ENCODE measurements around the gene ZC3H18. TPM values are rescaled to one million over a fixed set of nuclear protein-coding genes. Genes with fewer than 3 reads are reported as not detected.

Gene ZC3H18
- total RNA-seq, 1 experiment from 2014 or later = 76.4 TPM

GRCh38 chr16:88669980-88670379 lies 99.8 kb downstream of the ZC3H18 start:
- peaks cover 7% of the 10 kb centered on the region; the same call in 1 of the 2 replicates for H3F3A ChIP-seq (ENCODE audit: insufficient read depth, low read depth)
- H3K4me3 ChIP-seq = no peak overlapping the region
- ChIA-PET CTCF (no interaction called here), POLR2A (ENCODE audit: unreplicated experiment) (no interaction called here)
- no peaks in the 10 kb centered on the region for H3K36me3 ChIP-seq (ENCODE audit: low read depth)
- no peak for DNase-seq
- TF ChIP-seq EZH2 (IDR thresholded peaks at IDR 0.05; ENCODE audit: low read depth) = no peak
- TF ChIP-seq, protein P1, sequence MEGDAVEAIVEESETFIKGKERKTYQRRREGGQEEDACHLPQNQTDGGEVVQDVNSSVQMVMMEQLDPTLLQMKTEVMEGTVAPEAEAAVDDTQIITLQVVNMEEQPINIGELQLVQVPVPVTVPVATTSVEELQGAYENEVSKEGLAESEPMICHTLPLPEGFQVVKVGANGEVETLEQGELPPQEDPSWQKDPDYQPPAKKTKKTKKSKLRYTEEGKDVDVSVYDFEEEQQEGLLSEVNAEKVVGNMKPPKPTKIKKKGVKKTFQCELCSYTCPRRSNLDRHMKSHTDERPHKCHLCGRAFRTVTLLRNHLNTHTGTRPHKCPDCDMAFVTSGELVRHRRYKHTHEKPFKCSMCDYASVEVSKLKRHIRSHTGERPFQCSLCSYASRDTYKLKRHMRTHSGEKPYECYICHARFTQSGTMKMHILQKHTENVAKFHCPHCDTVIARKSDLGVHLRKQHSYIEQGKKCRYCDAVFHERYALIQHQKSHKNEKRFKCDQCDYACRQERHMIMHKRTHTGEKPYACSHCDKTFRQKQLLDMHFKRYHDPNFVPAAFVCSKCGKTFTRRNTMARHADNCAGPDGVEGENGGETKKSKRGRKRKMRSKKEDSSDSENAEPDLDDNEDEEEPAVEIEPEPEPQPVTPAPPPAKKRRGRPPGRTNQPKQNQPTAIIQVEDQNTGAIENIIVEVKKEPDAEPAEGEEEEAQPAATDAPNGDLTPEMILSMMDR (conservative IDR thresholded peaks at IDR 0.05) = no peak
- no peaks in the 10 kb centered on the region for H3K9me2 ChIP-seq (ENCODE audit: insufficient read depth)
- H3K79me2 ChIP-seq (ENCODE audit: low read depth) = no peaks in the 10 kb centered on the region
- H3K9me3 ChIP-seq (ENCODE audit: insufficient read depth, low read depth) = no peaks in the 10 kb centered on the region
- no peak overlapping the region for H3K4me2 ChIP-seq
- no peaks in the 10 kb centered on the region for H4K20me1 ChIP-seq (ENCODE audit: insufficient read depth)
- no TSS peak for BruUV-seq (replicated peaks)
- H3K27ac ChIP-seq = no peak overlapping the region
- H3K4me1 ChIP-seq (replicated peaks; ENCODE audit: insufficient read depth) = no peaks in the 10 kb centered on the region
- intact Hi-C loops (cut with micrococcal nuclease; ENCODE audit: unreplicated experiment) = no loop called here
- H2AFZ ChIP-seq = no peak overlapping the region
- H3K27me3 ChIP-seq (ENCODE audit: insufficient read depth, low read depth) = no peaks in the 10 kb centered on the region

GRCh38 chr16:88671806-88672205 lies 101.6 kb downstream of the ZC3H18 start:
- H3K4me1 ChIP-seq (replicated peaks; ENCODE audit: insufficient read depth) = no peaks in the 10 kb centered on the region
- no peak overlapping the region for H2AFZ ChIP-seq
- H3F3A ChIP-seq (ENCODE audit: insufficient read depth, low read depth) = 0 out of 2 replicates have a peak, but pooled peaks cover 5% of the 10 kb centered on the region
- H4K20me1 ChIP-seq (ENCODE audit: insufficient read depth) = no peaks in the 10 kb centered on the region
- no peaks in the 10 kb centered on the region for H3K36me3 ChIP-seq (ENCODE audit: low read depth)
- no peaks in the 10 kb centered on the region for H3K9me2 ChIP-seq (ENCODE audit: insufficient read depth)
- no TSS peak for BruUV-seq (replicated peaks)
- intact Hi-C loops (cut with micrococcal nuclease; ENCODE audit: unreplicated experiment) = no loop called here
- H3K4me3 ChIP-seq = no peak overlapping the region
- H3K79me2 ChIP-seq (ENCODE audit: low read depth) = no peaks in the 10 kb centered on the region
- H3K9me3 ChIP-seq (ENCODE audit: insufficient read depth, low read depth) = no peaks in the 10 kb centered on the region
- ChIA-PET CTCF (no interaction called here), POLR2A (ENCODE audit: unreplicated experiment) (no interaction called here)
- no peak for DNase-seq
- H3K4me2 ChIP-seq = no peak overlapping the region
- TF ChIP-seq, protein P1 (conservative IDR thresholded peaks at IDR 0.05) = no peak
- TF ChIP-seq EZH2 (IDR thresholded peaks at IDR 0.05; ENCODE audit: low read depth) = no peak
- H3K27ac ChIP-seq = no peak overlapping the region
- H3K27me3 ChIP-seq (ENCODE audit: insufficient read depth, low read depth) = no peaks in the 10 kb centered on the region

DNA sequence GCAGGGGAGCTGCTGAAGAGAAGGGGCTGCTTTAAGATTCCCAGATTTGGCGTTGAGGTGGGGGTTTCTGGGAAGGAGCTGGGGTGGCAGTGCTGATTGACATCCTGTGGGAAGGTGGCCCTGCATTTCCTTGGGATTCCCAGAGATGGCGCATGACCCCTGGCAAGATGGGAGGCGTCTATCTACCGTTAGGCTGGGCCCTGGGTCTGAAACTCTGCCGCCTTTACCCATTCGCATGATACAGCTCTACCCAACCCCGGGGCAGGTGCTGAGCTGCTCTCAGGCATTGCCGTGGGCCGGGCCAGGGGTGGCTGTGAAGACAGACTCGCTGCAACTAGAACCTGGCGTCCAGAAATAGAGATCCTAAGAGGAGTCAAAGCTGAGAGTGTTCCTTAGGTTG lies 102.6 kb downstream of the ZC3H18 start:
- ChIA-PET POLR2A (ENCODE audit: unreplicated experiment) (interaction anchor here (0.6 kb wide), 1 partner anchor 428 kb away, joined by 3 read pairs; no protein-coding TSS in a partner anchor), CTCF (interaction anchor here (0.7 kb wide), 1 partner anchor 443 kb away, joined by 4 read pairs; no protein-coding TSS in a partner anchor)
- Histone ChIP-seq H2AFZ (no peak overlapping the region), H3K9me3 (ENCODE audit: insufficient read depth, low read depth) (no peaks in the 10 kb centered on the region), H3K9me2 (ENCODE audit: insufficient read depth) (no peaks in the 10 kb centered on the region), H3K27me3 (ENCODE audit: insufficient read depth, low read depth) (no peaks in the 10 kb centered on the region), H3K79me2 (ENCODE audit: low read depth) (no peaks in the 10 kb centered on the region), H3K4me3 (no peak overlapping the region), H3K4me2 (no peak overlapping the region), H3K27ac (no peak overlapping the region), H3F3A (ENCODE audit: insufficient read depth, low read depth) (0 out of 2 replicates have a peak, but pooled peaks cover 2% of the 10 kb centered on the region), H4K20me1 (ENCODE audit: insufficient read depth) (no peaks in the 10 kb centered on the region), H3K36me3 (ENCODE audit: low read depth) (no peaks in the 10 kb centered on the region), H3K4me1 (replicated peaks; ENCODE audit: insufficient read depth) (no peaks in the 10 kb centered on the region)
- BruUV-seq (replicated peaks) = no TSS peak
- no peak for TF ChIP-seq EZH2 (IDR thresholded peaks at IDR 0.05; ENCODE audit: low read depth)
- TF ChIP-seq, protein P1 (conservative IDR thresholded peaks at IDR 0.05) = peak; percentile 43; the same call in 1 of the 2 replicates
- intact Hi-C loops (cut with micrococcal nuclease; ENCODE audit: unreplicated experiment) = no loop called here
- DNase-seq = no peak
